GM18517 (cell line): Measurements from ENCODE around the gene CIB4.

Source experiments
- ATAC-seq: cut with Tn5 transposase; IDR thresholded peaks from one replicate; pipeline ENCODE4 v1.9.1; 2021; ENCODE audit warnings: mild to moderate bottlenecking, moderate library complexity; ENCODE audit not compliant: unreplicated experiment

Gene CIB4

DNA sequence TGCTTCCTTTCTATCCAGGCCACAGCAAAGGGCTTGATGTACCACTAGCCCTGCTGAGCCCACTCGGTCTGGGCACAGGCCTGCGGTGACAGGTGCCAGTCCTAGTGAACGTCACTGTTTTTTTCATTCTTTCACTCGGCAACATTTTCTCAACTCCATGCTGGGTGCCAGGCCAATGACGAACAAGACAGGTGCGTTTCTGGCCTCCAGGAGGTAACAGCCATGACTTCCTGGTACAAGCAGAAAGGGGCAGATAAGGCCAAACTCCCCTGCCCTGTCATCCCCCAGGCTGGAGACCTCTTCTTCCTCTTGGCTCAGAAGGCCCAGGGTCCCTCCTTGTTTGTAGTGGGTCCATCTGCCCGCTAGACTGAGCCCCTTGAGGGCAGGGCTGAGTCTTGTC lies 107.5 kb downstream of the CIB4 start:
- ATAC-seq: no peak

GRCh38 chr2:26532301-26533250 lies 108.6 kb downstream of the CIB4 start:
- no peak for ATAC-seq
